ENCODE data around the gene AKR1D1. TPM values are rescaled to one million over a fixed set of nuclear protein-coding genes. Genes with fewer than 3 reads are reported as not detected.

AKR1D1 gene
- polyA plus RNA-seq, 2 of the 4 experiments (the other 2 are of a cell fraction) = 0.06 TPM; not detected in 1

DNA sequence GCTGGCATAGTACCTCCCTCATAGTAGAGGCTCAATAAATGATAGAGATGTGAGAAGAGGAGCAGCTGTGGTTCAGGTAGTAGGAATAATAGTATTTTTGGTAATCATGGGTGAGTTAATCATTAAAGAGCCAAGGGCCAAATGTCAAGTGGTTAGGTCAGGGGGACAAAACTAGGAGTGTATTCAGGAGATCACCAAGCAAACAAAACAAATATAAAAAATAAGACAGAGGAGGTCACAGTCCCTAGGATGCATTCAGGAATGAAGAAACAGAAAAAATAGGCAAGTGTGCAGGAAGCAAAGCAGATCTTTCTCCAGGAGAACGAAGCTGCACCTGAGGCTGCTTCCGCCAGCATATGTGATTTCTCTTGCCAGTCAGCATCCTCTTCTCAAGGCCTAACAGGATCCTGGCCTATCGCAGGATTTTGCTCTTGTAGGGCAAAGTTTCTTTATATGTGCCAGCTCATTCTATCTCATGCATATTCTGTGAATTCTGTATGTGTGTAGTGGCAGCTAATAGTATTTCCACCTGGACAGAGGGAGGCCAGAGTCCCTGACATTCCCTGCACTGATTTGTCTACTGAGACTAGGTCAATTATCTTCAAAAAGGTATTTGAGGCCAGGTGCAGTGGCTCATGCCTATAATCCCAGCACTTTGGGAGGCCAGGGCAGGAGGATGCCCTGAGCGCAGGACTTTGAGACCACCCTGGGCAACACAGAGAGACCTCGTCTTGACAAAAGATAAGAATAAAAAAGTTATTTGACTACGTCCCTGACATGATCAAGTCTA lies 82.7 kb downstream of the AKR1D1 start:
- no peak overlapping the region for H3K4me3 ChIP-seq
- ChIA-PET CTCF (interaction anchor here (0.6 kb wide), 1 partner anchor 33 kb away, joined by 3 read pairs; no protein-coding TSS in a partner anchor), POLR2A (no interaction called here)
- WGBS (ENCODE audit: missing lambda C conversion rate) = 71% methylated on average over 6 of the region's 6 CpGs
- H3K4me2 ChIP-seq = no peak overlapping the region
- TF ChIP-seq PHF8 (IDR thresholded peaks at IDR 0.05; ENCODE audit: borderline replicate concordance, low read depth) (no peak), JUN (IDR thresholded peaks at IDR 0.05) (no peak), CBX8 (IDR thresholded peaks at IDR 0.05) (no peak), GATA3 (IDR thresholded peaks at IDR 0.05; ENCODE audit: borderline replicate concordance) (no peak), ZSCAN20 (CRISPR knock-in tag; IDR thresholded peaks at IDR 0.05) (no peak), EHF (CRISPR knock-in tag; IDR thresholded peaks at IDR 0.05) (no peak), TP53 (CRISPR knock-in tag; IDR thresholded peaks at IDR 0.05) (no peak), HOXB13 (CRISPR knock-in tag; IDR thresholded peaks at IDR 0.05; ENCODE audit: low read depth) (no peak), POLR2A (IDR thresholded peaks at IDR 0.05; ENCODE audit: low read length) (no peak), CEBPB (IDR thresholded peaks at IDR 0.05) (no peak), MAFK (IDR thresholded peaks at IDR 0.05; ENCODE audit: partially characterized antibody) (no peak), RARB (CRISPR knock-in tag; IDR thresholded peaks at IDR 0.05) (no peak), BHLHE40 (IDR thresholded peaks at IDR 0.05; ENCODE audit: low read depth, low read length) (no peak), ZNF302 (CRISPR knock-in tag; IDR thresholded peaks at IDR 0.05) (no peak), HOXB5 (CRISPR knock-in tag; IDR thresholded peaks at IDR 0.05) (no peak), FOXS1 (CRISPR knock-in tag; IDR thresholded peaks at IDR 0.05) (no peak), KDM5A (IDR thresholded peaks at IDR 0.05) (no peak)
- TF ChIP-seq, protein P1, sequence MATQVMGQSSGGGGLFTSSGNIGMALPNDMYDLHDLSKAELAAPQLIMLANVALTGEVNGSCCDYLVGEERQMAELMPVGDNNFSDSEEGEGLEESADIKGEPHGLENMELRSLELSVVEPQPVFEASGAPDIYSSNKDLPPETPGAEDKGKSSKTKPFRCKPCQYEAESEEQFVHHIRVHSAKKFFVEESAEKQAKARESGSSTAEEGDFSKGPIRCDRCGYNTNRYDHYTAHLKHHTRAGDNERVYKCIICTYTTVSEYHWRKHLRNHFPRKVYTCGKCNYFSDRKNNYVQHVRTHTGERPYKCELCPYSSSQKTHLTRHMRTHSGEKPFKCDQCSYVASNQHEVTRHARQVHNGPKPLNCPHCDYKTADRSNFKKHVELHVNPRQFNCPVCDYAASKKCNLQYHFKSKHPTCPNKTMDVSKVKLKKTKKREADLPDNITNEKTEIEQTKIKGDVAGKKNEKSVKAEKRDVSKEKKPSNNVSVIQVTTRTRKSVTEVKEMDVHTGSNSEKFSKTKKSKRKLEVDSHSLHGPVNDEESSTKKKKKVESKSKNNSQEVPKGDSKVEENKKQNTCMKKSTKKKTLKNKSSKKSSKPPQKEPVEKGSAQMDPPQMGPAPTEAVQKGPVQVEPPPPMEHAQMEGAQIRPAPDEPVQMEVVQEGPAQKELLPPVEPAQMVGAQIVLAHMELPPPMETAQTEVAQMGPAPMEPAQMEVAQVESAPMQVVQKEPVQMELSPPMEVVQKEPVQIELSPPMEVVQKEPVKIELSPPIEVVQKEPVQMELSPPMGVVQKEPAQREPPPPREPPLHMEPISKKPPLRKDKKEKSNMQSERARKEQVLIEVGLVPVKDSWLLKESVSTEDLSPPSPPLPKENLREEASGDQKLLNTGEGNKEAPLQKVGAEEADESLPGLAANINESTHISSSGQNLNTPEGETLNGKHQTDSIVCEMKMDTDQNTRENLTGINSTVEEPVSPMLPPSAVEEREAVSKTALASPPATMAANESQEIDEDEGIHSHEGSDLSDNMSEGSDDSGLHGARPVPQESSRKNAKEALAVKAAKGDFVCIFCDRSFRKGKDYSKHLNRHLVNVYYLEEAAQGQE (IDR thresholded peaks at IDR 0.05) = no peak
- TF ChIP-seq, protein P2, sequence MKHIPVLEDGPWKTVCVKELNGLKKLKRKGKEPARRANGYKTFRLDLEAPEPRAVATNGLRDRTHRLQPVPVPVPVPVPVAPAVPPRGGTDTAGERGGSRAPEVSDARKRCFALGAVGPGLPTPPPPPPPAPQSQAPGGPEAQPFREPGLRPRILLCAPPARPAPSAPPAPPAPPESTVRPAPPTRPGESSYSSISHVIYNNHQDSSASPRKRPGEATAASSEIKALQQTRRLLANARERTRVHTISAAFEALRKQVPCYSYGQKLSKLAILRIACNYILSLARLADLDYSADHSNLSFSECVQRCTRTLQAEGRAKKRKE (CRISPR knock-in tag; IDR thresholded peaks at IDR 0.05; ENCODE audit: low read depth) = no peak
- FAIRE-seq (no peak), DNase-seq (ENCODE audit: low read depth in 1 of 2, low spot score in 1 of 2) (no peak), ATAC-seq (no peak)
- H3K27ac ChIP-seq = no peak overlapping the region
- H3K4me1 ChIP-seq = no peaks in the 10 kb centered on the region
- peaks cover 7% of the 10 kb centered on the region; the same call in 1 of the 3 replicates for H3K9me3 ChIP-seq

DNA sequence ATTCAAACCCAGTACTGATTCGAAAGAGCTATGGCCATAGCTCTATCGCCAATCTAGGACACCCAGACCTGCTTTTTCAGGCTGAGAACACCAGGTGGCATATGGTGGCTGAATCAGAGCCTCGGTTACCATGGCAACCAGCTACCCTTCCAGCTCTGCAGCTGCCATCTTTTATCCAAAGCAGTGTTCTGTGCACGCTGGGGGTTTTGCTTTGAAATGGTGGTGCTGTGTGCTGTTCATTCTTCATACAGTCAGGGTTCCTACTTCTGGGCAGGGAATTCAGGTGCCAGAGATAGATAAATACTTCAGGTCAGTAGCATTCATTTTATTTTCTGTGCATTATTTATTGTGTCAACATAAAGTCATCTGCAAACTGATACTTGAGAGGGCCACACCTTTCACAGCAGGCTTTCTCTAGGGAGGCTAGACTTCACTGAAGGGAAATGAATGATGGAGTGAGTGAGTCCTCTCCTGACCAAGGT lies 85.4 kb downstream of the AKR1D1 start:
- ChIA-PET POLR2A (interaction anchor here (1.0 to 1.1 kb wide), 2 partner anchors 298 to 577 kb away, joined by 4 to 5 read pairs; partner anchors contain the start of gene TRIM24), CTCF (interaction anchor here (0.6 to 3.0 kb wide), 22 partner anchors 9 to 705 kb away, joined by 3 to 32 read pairs (median 3); no protein-coding TSS in a partner anchor)
- DNase-seq (ENCODE audit: low read depth in 1 of 2, low spot score in 1 of 2) (peak; percentile 88 to 89), ATAC-seq (peak; percentile 89 to 100), FAIRE-seq (no peak)
- TF ChIP-seq KDM5A (IDR thresholded peaks at IDR 0.05) (no peak), EHMT2 (IDR thresholded peaks at IDR 0.05; ENCODE audit: low read depth) (no peak), CEBPB (IDR thresholded peaks at IDR 0.05) (no peak), SMC3 (IDR thresholded peaks at IDR 0.05) (peak; percentile 85), RFX5 (IDR thresholded peaks at IDR 0.05) (peak; percentile 90), FOSL2 (IDR thresholded peaks at IDR 0.05) (no peak), FOSL2 (CRISPR knock-in tag; IDR thresholded peaks at IDR 0.05) (peak; percentile 32), ZFP36 (IDR thresholded peaks at IDR 0.05; ENCODE audit: borderline replicate concordance, partially characterized antibody) (no peak), RAD21 (conservative IDR thresholded peaks at IDR 0.05 in 1 of 2, IDR thresholded peaks at IDR 0.05 in 1 of 2) (peak; percentile 75 to 78)
- TF ChIP-seq, protein P3, sequence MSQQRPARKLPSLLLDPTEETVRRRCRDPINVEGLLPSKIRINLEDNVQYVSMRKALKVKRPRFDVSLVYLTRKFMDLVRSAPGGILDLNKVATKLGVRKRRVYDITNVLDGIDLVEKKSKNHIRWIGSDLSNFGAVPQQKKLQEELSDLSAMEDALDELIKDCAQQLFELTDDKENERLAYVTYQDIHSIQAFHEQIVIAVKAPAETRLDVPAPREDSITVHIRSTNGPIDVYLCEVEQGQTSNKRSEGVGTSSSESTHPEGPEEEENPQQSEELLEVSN (IDR thresholded peaks at IDR 0.05; ENCODE audit: borderline replicate concordance, low read depth) = no peak
- TF ChIP-seq, protein P4, sequence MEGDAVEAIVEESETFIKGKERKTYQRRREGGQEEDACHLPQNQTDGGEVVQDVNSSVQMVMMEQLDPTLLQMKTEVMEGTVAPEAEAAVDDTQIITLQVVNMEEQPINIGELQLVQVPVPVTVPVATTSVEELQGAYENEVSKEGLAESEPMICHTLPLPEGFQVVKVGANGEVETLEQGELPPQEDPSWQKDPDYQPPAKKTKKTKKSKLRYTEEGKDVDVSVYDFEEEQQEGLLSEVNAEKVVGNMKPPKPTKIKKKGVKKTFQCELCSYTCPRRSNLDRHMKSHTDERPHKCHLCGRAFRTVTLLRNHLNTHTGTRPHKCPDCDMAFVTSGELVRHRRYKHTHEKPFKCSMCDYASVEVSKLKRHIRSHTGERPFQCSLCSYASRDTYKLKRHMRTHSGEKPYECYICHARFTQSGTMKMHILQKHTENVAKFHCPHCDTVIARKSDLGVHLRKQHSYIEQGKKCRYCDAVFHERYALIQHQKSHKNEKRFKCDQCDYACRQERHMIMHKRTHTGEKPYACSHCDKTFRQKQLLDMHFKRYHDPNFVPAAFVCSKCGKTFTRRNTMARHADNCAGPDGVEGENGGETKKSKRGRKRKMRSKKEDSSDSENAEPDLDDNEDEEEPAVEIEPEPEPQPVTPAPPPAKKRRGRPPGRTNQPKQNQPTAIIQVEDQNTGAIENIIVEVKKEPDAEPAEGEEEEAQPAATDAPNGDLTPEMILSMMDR (IDR thresholded peaks at IDR 0.05) = peak; percentile 58
- peaks cover 25% of the 10 kb centered on the region for H3K9me3 ChIP-seq
- peak overlapping the region; percentile 40; the same call in 2 of the 3 replicates for H3K4me2 ChIP-seq
- no peak overlapping the region for H3K27ac ChIP-seq
- 8% methylated on average over 4 of the region's 4 CpGs for WGBS (ENCODE audit: missing lambda C conversion rate)
- no peaks in the 10 kb centered on the region for H3K4me1 ChIP-seq
- no peak overlapping the region for H3K4me3 ChIP-seq
